Neural progenitor cell (in vitro differentiated cells): ENCODE measurements around the gene SPTB. TPM values are rescaled to one million over a fixed set of nuclear protein-coding genes. Genes with fewer than 3 reads are reported as not detected.

Source experiments
- DNase-seq: peaks from one replicate; pipeline ENCODE4 v3.0.0-alpha.2; 2016; ENCODE audit warnings: low spot score
- H2AFZ ChIP-seq: fragments of 200-600 bp; sonication (generic); replicated peaks from 2 replicates; pipeline ENCODE4 v1.6.1; 2016; ENCODE audit warnings: antibody characterized with exemption
- H3F3A ChIP-seq: fragments of 200-600 bp; sonication (generic); 2 replicates; pipeline ENCODE4 v1.6.1; 2016; ENCODE audit warnings: antibody characterized with exemption, low read depth
- H3K27ac ChIP-seq: fragments of 200-600 bp; sonication (generic); 2 replicates; pipeline ENCODE4 v1.5.1; 2016; ENCODE audit warnings: mild to moderate bottlenecking
- H3K27me3 ChIP-seq: fragments of 200-600 bp; sonication (generic); 2 replicates; pipeline ENCODE4 v1.6.1; 2016; ENCODE audit warnings: mild to moderate bottlenecking, moderate library complexity
- H3K36me3 ChIP-seq: fragments of 200-600 bp; sonication (generic); 2 replicates; pipeline ENCODE4 v1.5.1; 2016
- H3K4me1 ChIP-seq: fragments of 200-600 bp; sonication (generic); 2 replicates; pipeline ENCODE4 v1.6.1; 2016; ENCODE audit warnings: mixed run types
- H3K4me2 ChIP-seq: fragments of 200-600 bp; sonication (generic); 2 replicates; pipeline ENCODE4 v1.6.1; 2016
- H3K4me3 ChIP-seq: fragments of 200-600 bp; sonication (generic); 2 replicates; pipeline ENCODE4 v1.5.1; 2016
- H3K79me2 ChIP-seq: fragments of 200-600 bp; sonication (generic); 2 replicates; pipeline ENCODE4 v1.6.1; 2016; ENCODE audit warnings: low read depth
- H3K9ac ChIP-seq: fragments of 200-600 bp; sonication (generic); 2 replicates; pipeline ENCODE4 v1.6.1; 2016
- H3K9me3 ChIP-seq: fragments of 200-600 bp; sonication (generic); 2 replicates; pipeline ENCODE4 v1.5.1; 2016; ENCODE audit warnings: low read depth
- H4K20me1 ChIP-seq: fragments of 200-600 bp; sonication (generic); 2 replicates; pipeline ENCODE4 v1.6.1; 2016; ENCODE audit warnings: low read depth
- H3K27ac Mint-ChIP-seq: 3 replicates; pipeline ENCODE4 v1.8.0; 2021; ENCODE audit warnings: mixed read lengths
- H3K27me3 Mint-ChIP-seq: 2 replicates; pipeline ENCODE4 v1.8.0; 2022; ENCODE audit warnings: low read depth, mild to moderate bottlenecking, inconsistent platforms, moderate library complexity, mixed read lengths; ENCODE audit not compliant: insufficient read depth
- H3K36me3 Mint-ChIP-seq: 3 replicates; pipeline ENCODE4 v1.8.0; 2021; ENCODE audit warnings: mixed read lengths
- H3K4me1 Mint-ChIP-seq: 3 replicates; pipeline ENCODE4 v1.8.0; 2021; ENCODE audit warnings: mixed read lengths
- H3K4me3 Mint-ChIP-seq: 3 replicates; pipeline ENCODE4 v1.8.0; 2021; ENCODE audit warnings: mild to moderate bottlenecking, moderate library complexity, mixed read lengths
- H3K9me3 Mint-ChIP-seq: 3 replicates; pipeline ENCODE4 v1.8.0; 2020; ENCODE audit warnings: mixed read lengths
- EZH2 ChIP-seq: fragments of 200-600 bp; sonication (generic); IDR thresholded peaks from 2 replicates; pipeline ENCODE4 v1.6.1; 2017; ENCODE audit warnings: antibody characterized with exemption, mild to moderate bottlenecking, moderate library complexity
- EZH2phosphoT487 ChIP-seq: fragments of 200-600 bp; sonication (generic); IDR thresholded peaks from 2 replicates; pipeline ENCODE4 v1.6.1; 2017; ENCODE audit warnings: antibody characterized with exemption
- total RNA-seq: library from RNA; depleted of rRNA; stranded (reverse); fragments of >200 nt; gene quantifications from 2 replicates; pipeline ENCODE4 v1.2.3, GENCODE V29; 2015; ENCODE audit warnings: low replicate concordance
- TF ChIP-seq, protein P1 (sequence below): fragments of 200-600 bp; sonication (generic); IDR thresholded peaks from 2 replicates; pipeline ENCODE4 v1.5.1; 2017; ENCODE audit warnings: antibody characterized with exemption, mild to moderate bottlenecking

SPTB gene
- total RNA-seq, 1 donor from 2014 or later, result 0.09 TPM

GRCh38 chr14:64706593-64707193 is 173.0 kb downstream of the SPTB start:
- Histone ChIP-seq H3K9ac (no peak overlapping the region), H3K4me1 (peaks cover 68% of the 10 kb centered on the region), H3K27me3 (peaks cover 21% of the 10 kb centered on the region), H2AFZ (no peak overlapping the region), H3K4me3 (peak overlapping the region; percentile 82), H3F3A (peaks cover 65% of the 10 kb centered on the region), H3K9me3 (peaks cover 2% of the 10 kb centered on the region), H3K27ac (peak overlapping the region; percentile 65), H4K20me1 (peaks cover 52% of the 10 kb centered on the region), H3K36me3 (peaks cover 2% of the 10 kb centered on the region), H3K4me2 (peak overlapping the region; percentile 93), H3K79me2 (peaks cover 75% of the 10 kb centered on the region)
- TF ChIP-seq EZH2phosphoT487 (no peak), EZH2 (no peak)
- TF ChIP-seq, protein P1, sequence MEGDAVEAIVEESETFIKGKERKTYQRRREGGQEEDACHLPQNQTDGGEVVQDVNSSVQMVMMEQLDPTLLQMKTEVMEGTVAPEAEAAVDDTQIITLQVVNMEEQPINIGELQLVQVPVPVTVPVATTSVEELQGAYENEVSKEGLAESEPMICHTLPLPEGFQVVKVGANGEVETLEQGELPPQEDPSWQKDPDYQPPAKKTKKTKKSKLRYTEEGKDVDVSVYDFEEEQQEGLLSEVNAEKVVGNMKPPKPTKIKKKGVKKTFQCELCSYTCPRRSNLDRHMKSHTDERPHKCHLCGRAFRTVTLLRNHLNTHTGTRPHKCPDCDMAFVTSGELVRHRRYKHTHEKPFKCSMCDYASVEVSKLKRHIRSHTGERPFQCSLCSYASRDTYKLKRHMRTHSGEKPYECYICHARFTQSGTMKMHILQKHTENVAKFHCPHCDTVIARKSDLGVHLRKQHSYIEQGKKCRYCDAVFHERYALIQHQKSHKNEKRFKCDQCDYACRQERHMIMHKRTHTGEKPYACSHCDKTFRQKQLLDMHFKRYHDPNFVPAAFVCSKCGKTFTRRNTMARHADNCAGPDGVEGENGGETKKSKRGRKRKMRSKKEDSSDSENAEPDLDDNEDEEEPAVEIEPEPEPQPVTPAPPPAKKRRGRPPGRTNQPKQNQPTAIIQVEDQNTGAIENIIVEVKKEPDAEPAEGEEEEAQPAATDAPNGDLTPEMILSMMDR, result no peak
- H3K4me1 Mint-ChIP-seq, result peaks cover 64% of the 10 kb centered on the region
- peak overlapping the region; percentile 89 for H3K4me3 Mint-ChIP-seq
- DNase-seq, result peak; percentile 86
- peaks cover 11% of the 10 kb centered on the region for H3K36me3 Mint-ChIP-seq
- peaks cover 6% of the 10 kb centered on the region for H3K9me3 Mint-ChIP-seq
- H3K27ac Mint-ChIP-seq, result no peak overlapping the region
- peaks cover 33% of the 10 kb centered on the region for H3K27me3 Mint-ChIP-seq

DNA sequence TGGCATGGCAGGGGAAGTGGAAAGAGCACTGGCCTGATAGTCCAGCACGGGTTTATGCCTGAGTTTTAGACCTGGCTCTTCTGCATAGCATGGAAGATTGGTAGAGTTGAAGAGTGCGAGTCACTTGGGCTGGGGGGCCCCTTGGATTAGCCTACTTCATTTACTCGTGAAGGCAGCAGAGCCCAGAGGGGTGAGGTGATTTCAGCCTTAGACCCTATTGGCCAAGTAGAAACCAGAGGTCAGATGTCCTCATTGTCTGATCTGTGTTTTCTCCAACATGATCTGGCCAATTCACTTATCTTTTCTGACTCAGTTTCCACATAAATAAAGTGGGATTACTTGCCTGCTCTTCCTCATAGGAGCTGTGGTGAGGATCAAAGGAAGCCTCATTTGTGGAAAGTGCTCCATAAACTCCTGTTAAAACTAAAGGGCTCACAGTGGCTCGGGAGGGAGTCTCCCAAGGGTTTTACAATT is 173.6 kb downstream of the SPTB start:
- Mint-ChIP-seq H3K27me3 (peaks cover 33% of the 10 kb centered on the region), H3K36me3 (peaks cover 10% of the 10 kb centered on the region), H3K9me3 (peaks cover 3% of the 10 kb centered on the region), H3K4me1 (peaks cover 69% of the 10 kb centered on the region), H3K27ac (peak overlapping the region; percentile 90), H3K4me3 (peak overlapping the region; percentile 89)
- no peak overlapping the region for H2AFZ ChIP-seq
- H3K4me2 ChIP-seq, result peak overlapping the region; percentile 93
- peaks cover 73% of the 10 kb centered on the region for H3K4me1 ChIP-seq
- H3K9me3 ChIP-seq, result no peaks in the 10 kb centered on the region
- H3F3A ChIP-seq, result peaks cover 70% of the 10 kb centered on the region
- no peak overlapping the region for H3K9ac ChIP-seq
- H3K27ac ChIP-seq, result peak overlapping the region; percentile 65
- H3K27me3 ChIP-seq, result peaks cover 21% of the 10 kb centered on the region
- peaks cover 70% of the 10 kb centered on the region for H3K79me2 ChIP-seq
- TF ChIP-seq EZH2 (no peak), EZH2phosphoT487 (no peak)
- TF ChIP-seq, protein P1, result no peak
- H3K36me3 ChIP-seq, result no peaks in the 10 kb centered on the region
- no peak for DNase-seq
- peaks cover 52% of the 10 kb centered on the region for H4K20me1 ChIP-seq
- peak overlapping the region; percentile 82 for H3K4me3 ChIP-seq

GRCh38 chr14:64705381-64706118 is 174.2 kb downstream of the SPTB start:
- Mint-ChIP-seq H3K4me3 (peak overlapping the region; percentile 89), H3K36me3 (peaks cover 7% of the 10 kb centered on the region), H3K27me3 (peaks cover 33% of the 10 kb centered on the region), H3K9me3 (peaks cover under 1% of the 10 kb centered on the region), H3K4me1 (peaks cover 70% of the 10 kb centered on the region), H3K27ac (peak overlapping the region; percentile 90)
- Histone ChIP-seq H3K9me3 (no peaks in the 10 kb centered on the region), H3K27ac (no peak overlapping the region), H3K27me3 (peaks cover 21% of the 10 kb centered on the region), H3K4me2 (peak overlapping the region; percentile 93), H3K79me2 (peaks cover 64% of the 10 kb centered on the region), H3F3A (peaks cover 76% of the 10 kb centered on the region), H4K20me1 (peaks cover 50% of the 10 kb centered on the region), H3K4me1 (peaks cover 78% of the 10 kb centered on the region), H3K4me3 (peak overlapping the region; percentile 82), H3K9ac (no peak overlapping the region), H2AFZ (peak overlapping the region; percentile 87), H3K36me3 (no peaks in the 10 kb centered on the region)
- TF ChIP-seq, protein P1, result no peak
- TF ChIP-seq EZH2 (no peak), EZH2phosphoT487 (no peak)
- peak; percentile 49 for DNase-seq
